Epithelial cell of esophagus (primary cell): ENCODE measurements around the gene AFAP1L2.

Experiments used
- DNase-seq: peaks from one replicate; pipeline ENCODE4 v3.0.0; 2010; ENCODE audit warnings: low read depth
- H3K4me3 ChIP-seq: 2 replicates; pipeline ENCODE4 v1.5.1; 2011; ENCODE audit warnings: mild to moderate bottlenecking, low read length, control low read depth
- CTCF ChIP-seq: IDR thresholded peaks from 2 replicates; pipeline ENCODE4 v1.5.1; 2011; ENCODE audit warnings: low read depth, mild to moderate bottlenecking, low read length, control low read depth, inconsistent platforms; ENCODE audit not compliant: insufficient read depth; ENCODE audit errors: missing control alignments

The AFAP1L2 gene

GRCh38 chr10:114395366-114396022 is 8.8 kb downstream of the AFAP1L2 start:
- H3K4me3 ChIP-seq: no peak overlapping the region
- TF ChIP-seq CTCF: no peak
- DNase-seq: no peak

GRCh38 chr10:114394531-114394930 is 9.8 kb downstream of the AFAP1L2 start:
- TF ChIP-seq CTCF: no peak
- peak; percentile 72 for DNase-seq
- no peak overlapping the region for H3K4me3 ChIP-seq

GRCh38 chr10:114393886-114394285 is 10.4 kb downstream of the AFAP1L2 start:
- no peak for TF ChIP-seq CTCF
- no peak for DNase-seq
- no peak overlapping the region for H3K4me3 ChIP-seq

GRCh38 chr10:114393482-114393881 is 10.8 kb downstream of the AFAP1L2 start:
- DNase-seq: peak; percentile 83
- no peak overlapping the region for H3K4me3 ChIP-seq
- no peak for TF ChIP-seq CTCF

GRCh38 chr10:114392112-114392835 is 12.0 kb downstream of the AFAP1L2 start:
- no peak overlapping the region for H3K4me3 ChIP-seq
- no peak for TF ChIP-seq CTCF
- no peak for DNase-seq

- TF ChIP-seq CTCF: no peak
- no peak overlapping the region for H3K4me3 ChIP-seq
- DNase-seq: no peak
These were observed 12.7 kb downstream of the AFAP1L2 start for GRCh38 chr10:114391599-114391998.
